Measurements from ENCODE around the gene VMAC.

Gene VMAC

GRCh38 chr19:5913739-5914357, 9.2 kb downstream of the VMAC start, which contains the start of gene CAPS:
CAPS (plus strand) TSS chr19:5914254; CDS start chr19:5914407, 153 bp downstream.
- Histone ChIP-seq H3K27ac (ENCODE audit: low read length) (no peak within 1 kb of the TSS), H3K4me1 (ENCODE audit: control insufficient read depth, low read depth, low read length) (no peaks in the 10 kb centered on the region), H3K36me3 (ENCODE audit: control insufficient read depth, low read depth, low read length) (peaks cover 27% of the 10 kb centered on the region), H3K9ac (ENCODE audit: low read length) (no peak within 1 kb of the TSS), H3K27me3 (ENCODE audit: control insufficient read depth, insufficient read depth, low read length) (no peaks in the 10 kb centered on the region), H3K4me3 (ENCODE audit: low read length) (no peak within 1 kb of the TSS), H3K9me3 (ENCODE audit: control insufficient read depth, low read depth, low read length) (no peaks in the 10 kb centered on the region)

GRCh38 chr19:5914358-5914774, 9.7 kb downstream of the VMAC start:
- Histone ChIP-seq H3K4me3 (ENCODE audit: low read length) (no peak overlapping the region), H3K9ac (ENCODE audit: low read length) (no peak overlapping the region), H3K4me1 (ENCODE audit: control insufficient read depth, low read depth, low read length) (no peaks in the 10 kb centered on the region), H3K27ac (ENCODE audit: low read length) (no peak overlapping the region), H3K36me3 (ENCODE audit: control insufficient read depth, low read depth, low read length) (peaks cover 32% of the 10 kb centered on the region), H3K27me3 (ENCODE audit: control insufficient read depth, insufficient read depth, low read length) (no peaks in the 10 kb centered on the region), H3K9me3 (ENCODE audit: control insufficient read depth, low read depth, low read length) (no peaks in the 10 kb centered on the region)

- H3K4me3 ChIP-seq (ENCODE audit: low read length), result no peak overlapping the region
These were observed 10.5 kb downstream of the VMAC start for GRCh38 chr19:5914946-5915781.

GRCh38 chr19:5915782-5916165, 11.1 kb downstream of the VMAC start:
- Histone ChIP-seq H3K27ac (ENCODE audit: low read length) (no peak overlapping the region), H3K4me3 (ENCODE audit: low read length) (no peak overlapping the region), H3K27me3 (ENCODE audit: control insufficient read depth, insufficient read depth, low read length) (no peaks in the 10 kb centered on the region), H3K4me1 (ENCODE audit: control insufficient read depth, low read depth, low read length) (no peaks in the 10 kb centered on the region), H3K9ac (ENCODE audit: low read length) (no peak overlapping the region), H3K9me3 (ENCODE audit: control insufficient read depth, low read depth, low read length) (no peaks in the 10 kb centered on the region), H3K36me3 (ENCODE audit: control insufficient read depth, low read depth, low read length) (peaks cover 39% of the 10 kb centered on the region)

More at GRCh38 chr19:5914946-5915781, 10.5 kb downstream of the VMAC start:
- H3K4me1 ChIP-seq (ENCODE audit: control insufficient read depth, low read depth, low read length), result no peaks in the 10 kb centered on the region
- no peak overlapping the region for H3K9ac ChIP-seq (ENCODE audit: low read length)
- H3K9me3 ChIP-seq (ENCODE audit: control insufficient read depth, low read depth, low read length), result no peaks in the 10 kb centered on the region
- peaks cover 39% of the 10 kb centered on the region for H3K36me3 ChIP-seq (ENCODE audit: control insufficient read depth, low read depth, low read length)
- no peak overlapping the region for H3K27ac ChIP-seq (ENCODE audit: low read length)
- no peaks in the 10 kb centered on the region for H3K27me3 ChIP-seq (ENCODE audit: control insufficient read depth, insufficient read depth, low read length)

- H3K36me3 ChIP-seq (ENCODE audit: control insufficient read depth, low read depth, low read length), result peaks cover 39% of the 10 kb centered on the region
- H3K9me3 ChIP-seq (ENCODE audit: control insufficient read depth, low read depth, low read length), result no peaks in the 10 kb centered on the region
- H3K27me3 ChIP-seq (ENCODE audit: control insufficient read depth, insufficient read depth, low read length), result no peaks in the 10 kb centered on the region
- H3K4me1 ChIP-seq (ENCODE audit: control insufficient read depth, low read depth, low read length), result no peaks in the 10 kb centered on the region
- H3K9ac ChIP-seq (ENCODE audit: low read length), result no peak overlapping the region
- no peak overlapping the region for H3K27ac ChIP-seq (ENCODE audit: low read length)
- no peak overlapping the region for H3K4me3 ChIP-seq (ENCODE audit: low read length)
These were observed 11.6 kb downstream of the VMAC start for GRCh38 chr19:5916181-5916708.

GRCh38 chr19:5917431-5918107, 12.9 kb downstream of the VMAC start:
- Histone ChIP-seq H3K27me3 (ENCODE audit: control insufficient read depth, insufficient read depth, low read length) (no peaks in the 10 kb centered on the region), H3K9me3 (ENCODE audit: control insufficient read depth, low read depth, low read length) (no peaks in the 10 kb centered on the region), H3K4me1 (ENCODE audit: control insufficient read depth, low read depth, low read length) (no peaks in the 10 kb centered on the region), H3K4me3 (ENCODE audit: low read length) (no peak overlapping the region), H3K36me3 (ENCODE audit: control insufficient read depth, low read depth, low read length) (peaks cover 48% of the 10 kb centered on the region), H3K9ac (ENCODE audit: low read length) (no peak overlapping the region), H3K27ac (ENCODE audit: low read length) (no peak overlapping the region)

GRCh38 chr19:5918463-5919079, 13.9 kb downstream of the VMAC start:
- peaks cover 54% of the 10 kb centered on the region for H3K36me3 ChIP-seq (ENCODE audit: control insufficient read depth, low read depth, low read length)
- H3K4me1 ChIP-seq (ENCODE audit: control insufficient read depth, low read depth, low read length), result no peaks in the 10 kb centered on the region
- no peak overlapping the region for H3K9ac ChIP-seq (ENCODE audit: low read length)
- H3K27ac ChIP-seq (ENCODE audit: low read length), result no peak overlapping the region
- no peaks in the 10 kb centered on the region for H3K9me3 ChIP-seq (ENCODE audit: control insufficient read depth, low read depth, low read length)
- no peak overlapping the region for H3K4me3 ChIP-seq (ENCODE audit: low read length)
- H3K27me3 ChIP-seq (ENCODE audit: control insufficient read depth, insufficient read depth, low read length), result no peaks in the 10 kb centered on the region

GRCh38 chr19:5921516-5922160, 17.0 kb downstream of the VMAC start:
- Histone ChIP-seq H3K4me1 (ENCODE audit: control insufficient read depth, low read depth, low read length) (no peaks in the 10 kb centered on the region), H3K27ac (ENCODE audit: low read length) (no peak overlapping the region), H3K9me3 (ENCODE audit: control insufficient read depth, low read depth, low read length) (no peaks in the 10 kb centered on the region), H3K4me3 (ENCODE audit: low read length) (no peak overlapping the region), H3K36me3 (ENCODE audit: control insufficient read depth, low read depth, low read length) (peaks cover 78% of the 10 kb centered on the region), H3K27me3 (ENCODE audit: control insufficient read depth, insufficient read depth, low read length) (no peaks in the 10 kb centered on the region), H3K9ac (ENCODE audit: low read length) (no peak overlapping the region)

GRCh38 chr19:5922161-5922545, 17.5 kb downstream of the VMAC start:
- Histone ChIP-seq H3K9ac (ENCODE audit: low read length) (no peak overlapping the region), H3K4me1 (ENCODE audit: control insufficient read depth, low read depth, low read length) (no peaks in the 10 kb centered on the region), H3K27ac (ENCODE audit: low read length) (no peak overlapping the region), H3K36me3 (ENCODE audit: control insufficient read depth, low read depth, low read length) (peaks cover 78% of the 10 kb centered on the region), H3K4me3 (ENCODE audit: low read length) (no peak overlapping the region), H3K27me3 (ENCODE audit: control insufficient read depth, insufficient read depth, low read length) (no peaks in the 10 kb centered on the region), H3K9me3 (ENCODE audit: control insufficient read depth, low read depth, low read length) (no peaks in the 10 kb centered on the region)

- Histone ChIP-seq H3K9me3 (ENCODE audit: control insufficient read depth, low read depth, low read length) (no peaks in the 10 kb centered on the region), H3K27me3 (ENCODE audit: control insufficient read depth, insufficient read depth, low read length) (no peaks in the 10 kb centered on the region), H3K4me3 (ENCODE audit: low read length) (no peak overlapping the region), H3K9ac (ENCODE audit: low read length) (no peak overlapping the region), H3K36me3 (ENCODE audit: control insufficient read depth, low read depth, low read length) (peaks cover 81% of the 10 kb centered on the region), H3K4me1 (ENCODE audit: control insufficient read depth, low read depth, low read length) (no peaks in the 10 kb centered on the region), H3K27ac (ENCODE audit: low read length) (no peak overlapping the region)
These were observed 18.7 kb downstream of the VMAC start for GRCh38 chr19:5923356-5923755.
